Erythroblast (primary cell): ENCODE measurements around the gene TBCA.

ENCODE experiments used
- GATA1 ChIP-seq: IDR thresholded peaks from 2 replicates; pipeline ENCODE4 v1.6.1; 2011; ENCODE audit warnings: low read depth, mild to moderate bottlenecking, control low read depth, low read length, moderate library complexity
- POLR2A ChIP-seq: IDR thresholded peaks from 2 replicates; pipeline ENCODE4 v1.6.1; 2011; ENCODE audit warnings: mild to moderate bottlenecking, low read length

DNA sequence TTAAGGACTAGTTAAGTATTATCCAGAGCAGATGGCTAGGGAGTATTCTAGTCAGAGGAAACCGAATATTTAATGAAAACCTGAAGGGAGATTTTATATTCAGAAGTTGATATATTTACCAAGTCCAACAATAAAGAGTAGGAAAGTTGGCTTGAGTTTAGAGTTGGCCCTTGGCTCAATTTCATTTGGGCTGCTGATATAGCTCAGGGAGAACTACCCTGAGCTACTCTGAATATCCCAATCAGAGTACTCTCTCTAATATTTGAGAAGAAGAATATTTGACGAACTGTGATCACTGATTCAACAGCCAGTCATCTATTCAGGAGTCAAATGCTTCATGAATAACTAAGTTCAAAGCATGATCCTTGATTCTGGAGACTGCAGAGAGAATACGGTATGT is 34.5 kb downstream of the TBCA start:
- TF ChIP-seq POLR2A (no peak), GATA1 (no peak)
